Measurements from ENCODE around the gene EMC6.

The EMC6 gene

DNA sequence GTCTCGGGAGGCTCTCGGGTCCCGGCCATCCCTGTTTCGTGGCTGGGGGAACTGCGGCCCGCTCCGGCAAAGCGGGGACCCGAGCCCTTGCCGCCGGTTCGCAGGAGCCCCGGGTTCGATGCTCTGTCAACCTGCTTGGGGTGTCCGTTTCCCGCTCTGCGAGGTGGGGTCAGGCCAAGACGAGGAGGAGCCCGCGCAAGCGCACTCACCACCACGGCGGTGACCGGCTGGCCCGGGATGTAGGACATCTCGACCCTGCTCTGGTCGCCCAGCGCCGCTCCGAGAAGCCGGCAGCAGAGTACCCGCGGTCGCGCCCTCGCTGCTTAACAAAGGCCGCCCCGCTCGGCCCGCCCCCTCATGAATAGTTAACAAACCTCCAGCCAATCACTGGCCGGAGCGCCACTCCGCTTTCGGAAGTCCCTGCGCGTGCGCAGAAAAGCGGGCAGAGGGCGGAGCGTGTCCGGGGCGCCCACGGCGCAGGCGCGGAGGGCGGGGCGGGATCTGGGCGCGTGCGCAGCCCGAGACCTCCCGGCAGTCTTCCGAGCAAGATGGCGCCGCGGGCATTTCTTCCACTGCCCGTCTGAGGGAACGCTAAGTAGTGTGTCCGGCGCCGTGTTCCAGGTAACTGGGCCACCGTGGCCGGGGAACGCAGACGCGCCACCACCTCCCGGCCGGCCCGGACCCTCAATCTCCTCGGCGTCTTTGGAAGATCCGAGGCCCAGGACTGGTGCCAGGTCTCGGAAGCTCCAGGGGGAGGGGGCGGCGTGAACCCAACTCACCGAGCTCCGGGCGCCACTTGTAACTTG, at the start of gene EMC6, which contains the start of gene TAX1BP3:
Gene EMC6 (plus strand): TSS at position 534 of the 806 bp plus-strand sequence. CDS start 335 bp downstream, outside the sequence.
Gene TAX1BP3 (minus strand): TSS at position 300 of the 806 bp plus-strand sequence. CDS start 52 bp downstream, at position 248.
- peak; percentile 98 for DNase-seq (ENCODE audit: low spot score)

DNA sequence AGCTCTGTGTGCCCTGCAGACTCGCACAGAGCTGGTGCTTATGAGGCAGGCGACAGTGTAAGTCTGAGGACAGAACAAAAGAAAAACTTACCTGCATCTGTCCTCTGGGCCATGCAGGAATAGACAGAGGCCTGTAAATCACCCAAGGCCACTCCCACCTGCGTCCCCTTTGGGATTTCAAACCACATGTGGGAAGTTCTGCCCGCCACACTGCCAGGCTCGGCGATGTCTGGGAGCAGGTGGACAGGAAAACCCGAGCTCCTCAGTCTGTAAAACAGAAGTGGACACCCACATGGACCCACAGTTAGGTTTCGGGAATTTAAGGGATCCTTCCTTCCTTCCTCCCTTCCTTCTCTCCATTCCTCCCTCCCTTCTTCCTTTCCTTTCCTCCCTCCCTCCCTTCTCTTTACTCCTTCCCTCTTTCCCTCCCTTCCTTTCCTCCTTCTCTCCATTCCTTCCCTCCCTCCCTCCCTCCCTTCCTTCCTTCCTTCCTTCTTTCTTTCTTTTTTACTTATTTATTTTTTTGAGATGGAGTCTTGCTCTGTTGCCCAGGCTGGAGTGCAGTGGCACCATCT, 47.4 kb upstream of the EMC6 start:
- DNase-seq (ENCODE audit: low spot score), result no peak

DNA sequence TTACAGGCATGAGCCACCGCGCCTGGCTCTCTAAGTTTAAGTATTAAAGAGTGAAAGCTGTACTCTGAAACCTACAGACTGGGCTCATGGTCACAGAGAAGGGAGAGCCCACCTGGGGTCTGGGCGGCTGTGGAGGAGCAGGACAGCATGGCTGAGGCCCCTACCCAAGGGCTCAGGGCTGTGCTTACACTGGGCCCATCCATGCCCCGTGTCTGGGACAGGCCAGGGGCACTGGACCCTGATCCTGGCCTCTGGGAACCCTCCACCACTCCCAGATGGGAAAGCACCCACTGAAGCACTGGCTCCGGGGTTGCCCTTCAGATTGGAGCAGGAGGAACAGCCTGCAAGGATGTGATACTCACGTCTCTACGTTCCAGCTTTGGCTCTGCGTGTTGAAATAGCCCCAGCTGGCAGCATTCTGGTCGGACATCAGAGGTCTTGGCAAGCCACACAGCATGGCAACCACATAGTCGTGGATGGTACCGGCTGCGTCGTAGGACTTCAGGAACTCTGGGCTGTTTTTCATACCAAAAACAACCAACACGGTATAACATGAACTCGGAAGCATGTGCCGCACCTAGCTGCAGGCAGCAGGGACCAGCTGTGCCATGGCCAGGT, 45.5 kb upstream of the EMC6 start:
- DNase-seq (ENCODE audit: low spot score), result no peak

DNA sequence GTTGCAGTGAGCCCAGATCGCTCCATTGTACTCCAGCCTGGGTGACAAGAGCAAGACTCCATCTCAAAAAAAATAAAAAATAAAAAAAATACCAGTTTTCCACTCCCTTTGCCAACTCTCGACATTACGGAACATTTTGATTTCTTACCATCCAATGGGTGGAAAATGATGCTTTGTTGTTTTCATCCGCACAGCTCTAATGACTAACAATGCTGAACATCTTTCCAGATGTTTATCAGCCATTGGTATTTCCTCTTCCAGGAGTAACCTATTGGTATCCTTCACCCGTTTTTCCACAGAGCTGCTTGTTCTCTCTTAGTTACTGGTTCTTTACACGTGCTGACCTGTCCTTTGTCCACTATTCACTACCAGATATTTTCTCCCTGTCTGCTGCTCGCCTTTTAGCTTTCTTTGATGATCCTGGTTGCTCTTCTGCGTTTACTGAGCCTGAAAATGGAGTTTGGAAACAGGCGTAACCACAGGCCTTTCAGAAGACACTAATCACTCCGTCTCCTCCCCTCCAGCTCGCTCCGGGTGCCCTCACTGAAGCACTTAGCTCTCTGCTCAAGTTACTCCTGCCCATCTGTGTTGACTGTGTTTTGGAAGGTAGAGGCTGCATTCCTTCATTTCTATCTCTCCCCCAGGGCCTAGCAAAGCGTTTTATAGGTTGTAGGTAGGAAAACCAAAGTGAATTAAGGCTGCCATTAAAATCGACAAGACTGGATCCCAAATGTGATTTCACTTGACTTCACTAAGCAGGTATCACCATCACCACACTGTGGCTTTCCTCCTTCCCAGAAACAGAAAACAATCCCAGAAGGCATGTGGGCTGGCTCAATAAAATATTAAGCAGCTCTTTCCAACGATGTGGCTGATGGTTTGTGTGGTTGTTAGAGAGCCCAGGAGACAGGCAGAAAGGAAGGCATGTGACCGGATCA, 41.5 kb upstream of the EMC6 start:
- no peak for DNase-seq (ENCODE audit: low spot score)

DNA sequence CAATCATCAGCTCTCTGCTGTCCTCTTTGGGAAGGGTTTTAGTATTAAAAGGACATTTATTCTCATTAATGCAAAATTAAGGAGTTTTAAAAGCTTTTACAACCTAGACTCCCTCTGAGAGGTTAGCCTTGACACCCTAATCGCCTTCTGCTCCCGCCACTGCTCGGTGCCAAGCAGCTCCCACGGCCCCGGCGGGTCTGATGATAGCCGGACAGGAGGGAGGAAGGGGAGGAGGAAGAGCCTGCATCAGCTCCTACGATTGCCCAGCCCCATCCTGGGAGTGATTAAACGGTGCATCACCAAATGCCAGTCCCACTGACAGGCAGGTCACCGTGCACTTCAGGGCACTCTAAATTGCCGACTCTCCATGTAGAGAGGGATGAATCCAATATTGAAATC, 40.8 kb upstream of the EMC6 start:
- DNase-seq (ENCODE audit: low spot score), result no peak

DNA sequence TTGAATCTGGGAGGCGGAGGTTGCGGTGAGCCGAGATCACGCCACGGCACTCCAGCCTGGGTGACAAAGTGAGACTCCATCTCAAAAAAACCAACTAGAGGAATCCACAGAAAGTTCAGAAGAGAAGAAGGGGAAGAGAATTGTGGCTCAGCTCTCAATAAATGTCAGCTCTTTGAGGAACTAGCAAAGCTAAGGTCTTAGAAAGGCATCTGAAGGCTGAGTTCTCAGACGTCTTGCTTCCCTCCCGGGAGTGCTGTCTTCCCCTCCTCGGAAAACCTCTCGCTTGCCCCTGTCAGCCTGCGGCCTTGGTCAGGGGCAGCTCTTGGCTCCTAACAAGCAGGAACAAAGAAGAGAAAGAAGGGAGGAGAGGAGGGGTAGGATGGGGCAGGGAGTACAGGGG, 37.8 kb upstream of the EMC6 start:
- no peak for DNase-seq (ENCODE audit: low spot score)

DNA sequence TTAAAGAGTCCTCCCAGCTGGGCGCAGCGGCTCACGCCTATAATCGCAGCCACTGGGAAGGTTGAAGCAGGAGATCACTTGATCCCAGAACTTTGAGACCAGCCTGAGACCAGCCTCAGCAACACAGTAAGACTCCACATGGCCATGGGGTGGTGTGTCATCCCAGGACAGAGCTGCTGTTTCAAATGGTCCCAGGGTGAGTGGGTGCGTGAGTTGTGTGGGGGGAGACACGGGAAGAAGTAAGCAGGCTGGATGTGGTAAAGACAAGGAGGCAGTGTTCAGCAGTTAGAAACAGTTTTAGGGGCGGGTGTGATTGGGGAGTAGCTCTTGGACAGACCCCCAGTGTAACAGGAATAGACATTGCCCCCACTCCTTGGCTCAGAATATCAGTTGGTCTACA, 36.3 kb upstream of the EMC6 start:
- no peak for DNase-seq (ENCODE audit: low spot score)

DNA sequence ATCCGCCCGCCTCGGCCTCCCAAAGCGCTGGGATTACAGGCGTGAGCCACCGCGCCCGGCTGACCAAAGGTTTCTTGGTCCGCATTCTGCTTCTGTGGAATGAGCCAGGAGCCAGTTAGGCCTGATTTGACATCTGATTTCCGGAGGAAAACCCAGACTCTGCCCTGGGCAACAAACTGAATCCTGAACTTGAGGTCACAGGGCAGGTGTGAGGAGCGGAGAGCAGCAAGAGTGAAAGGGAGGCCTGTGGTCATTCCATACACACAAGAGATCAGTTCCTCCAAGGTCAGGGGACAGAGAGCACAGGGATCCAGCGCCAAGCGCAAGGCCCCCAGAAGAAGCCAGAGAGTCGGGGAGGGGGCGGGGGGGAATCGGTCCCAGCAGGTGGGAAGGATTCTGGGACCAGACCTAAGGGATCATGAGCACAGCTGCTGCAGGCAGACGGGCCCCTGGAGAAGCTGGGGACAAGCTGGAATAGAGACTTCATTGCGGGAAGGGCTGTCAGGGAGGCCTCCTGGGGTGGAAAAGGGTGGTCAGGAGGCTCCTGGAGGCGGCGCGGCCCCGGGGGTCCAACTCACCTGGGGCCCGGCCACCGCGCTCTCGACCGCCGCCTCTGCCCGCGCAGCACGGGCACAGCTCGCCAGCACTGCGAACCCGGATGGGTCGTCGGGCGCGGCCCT, 33.0 kb upstream of the EMC6 start:
- peak; percentile 68 for DNase-seq (ENCODE audit: low spot score)

DNA sequence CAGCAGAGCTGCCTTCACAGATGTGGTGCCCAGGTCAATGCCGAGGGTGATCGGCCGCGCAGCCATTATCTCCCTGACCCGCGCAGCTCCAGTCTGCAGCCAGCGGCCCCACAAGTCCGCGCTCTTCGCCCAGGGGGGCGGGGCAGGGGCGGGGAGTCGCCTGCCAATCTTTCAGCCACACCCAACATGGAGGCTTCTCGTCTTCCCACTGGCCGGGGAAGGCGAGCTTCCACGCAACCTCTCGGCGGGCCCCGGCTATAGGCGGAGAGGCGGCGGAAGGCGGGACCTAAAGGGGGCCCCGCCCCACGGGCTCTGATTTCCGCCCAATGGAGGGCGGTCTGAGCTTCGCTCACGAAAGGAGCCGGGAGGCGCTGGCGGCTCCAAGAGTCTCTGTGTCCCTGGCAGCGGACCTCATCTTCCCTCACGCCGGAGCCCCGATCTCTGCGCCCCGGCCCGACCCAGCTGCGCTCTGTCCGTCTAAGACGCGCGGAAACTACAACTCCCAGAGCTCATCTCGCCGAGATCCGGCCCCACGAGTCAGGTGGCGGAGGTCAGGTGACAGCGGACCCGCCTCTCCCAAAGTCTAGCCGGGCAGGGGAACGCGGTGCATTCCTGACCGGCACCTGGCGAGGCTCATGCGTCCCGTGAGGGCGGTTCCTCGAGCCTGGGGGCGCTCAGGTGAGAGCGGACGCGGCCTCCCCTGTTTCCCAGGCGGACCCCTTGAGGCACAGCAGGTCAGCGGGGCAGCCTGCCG, 32.3 kb upstream of the EMC6 start, which contains the start of the genes CTNS and SHPK:
Gene CTNS (plus strand): TSS at position 607 of the 754 bp plus-strand sequence. CDS start 3,447 bp downstream, outside the sequence.
Gene SHPK (minus strand): TSS at position 97 of the 754 bp plus-strand sequence. CDS start 31 bp downstream, at position 66.
- peak; percentile 98 for DNase-seq (ENCODE audit: low spot score)

DNA sequence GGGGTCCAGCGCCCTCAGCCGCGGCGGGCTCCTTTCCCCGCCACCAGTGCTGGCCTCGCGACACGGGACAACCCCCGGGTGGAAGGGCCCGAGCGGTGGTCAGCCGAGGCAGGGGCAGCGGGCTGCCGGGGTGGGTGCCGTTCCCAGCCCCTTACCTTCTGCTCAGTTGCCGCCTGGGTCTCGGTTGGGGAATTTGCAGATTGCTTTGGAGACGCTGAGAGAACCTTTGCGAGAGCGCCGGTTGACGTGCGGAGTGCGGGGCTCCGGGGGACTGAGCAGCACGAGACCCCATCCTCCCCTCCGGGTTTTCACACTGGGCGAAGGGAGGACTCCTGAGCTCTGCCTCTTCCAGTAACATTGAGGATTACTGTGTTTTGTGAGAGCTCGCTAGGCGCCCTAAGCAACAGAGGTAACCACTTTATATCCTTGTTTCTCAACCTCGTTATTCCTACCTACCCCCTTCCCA, 31.7 kb upstream of the EMC6 start:
- DNase-seq (ENCODE audit: low spot score), result no peak

DNA sequence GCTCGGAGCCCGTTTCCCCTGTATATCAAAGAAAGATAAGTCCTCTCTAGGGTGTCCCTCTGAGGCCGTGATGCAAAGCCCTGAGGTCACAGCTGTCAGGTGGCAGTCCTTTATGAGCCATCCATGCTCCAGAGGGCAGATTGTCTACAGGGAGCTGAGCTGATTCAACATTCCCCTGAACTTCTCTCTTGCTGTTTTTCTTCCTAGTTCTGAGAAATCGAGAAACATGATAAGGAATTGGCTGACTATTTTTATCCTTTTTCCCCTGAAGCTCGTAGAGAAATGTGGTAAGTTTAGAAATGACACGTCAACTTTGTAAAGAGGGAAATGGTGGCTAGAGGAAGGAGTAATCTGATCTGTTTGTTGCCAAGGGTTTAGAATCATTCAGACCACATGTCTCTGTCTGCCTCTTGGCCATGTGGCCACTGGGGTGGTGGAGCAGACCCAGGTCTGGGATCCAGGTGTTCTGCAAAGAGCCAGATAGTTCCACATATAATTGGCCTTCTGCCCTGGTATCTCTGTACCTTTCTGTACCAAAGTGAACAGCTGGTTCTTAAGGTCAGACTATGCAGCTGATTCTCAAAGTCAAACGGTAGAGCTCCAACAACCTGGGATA, 28.5 kb upstream of the EMC6 start:
- DNase-seq (ENCODE audit: low spot score), result no peak

DNA sequence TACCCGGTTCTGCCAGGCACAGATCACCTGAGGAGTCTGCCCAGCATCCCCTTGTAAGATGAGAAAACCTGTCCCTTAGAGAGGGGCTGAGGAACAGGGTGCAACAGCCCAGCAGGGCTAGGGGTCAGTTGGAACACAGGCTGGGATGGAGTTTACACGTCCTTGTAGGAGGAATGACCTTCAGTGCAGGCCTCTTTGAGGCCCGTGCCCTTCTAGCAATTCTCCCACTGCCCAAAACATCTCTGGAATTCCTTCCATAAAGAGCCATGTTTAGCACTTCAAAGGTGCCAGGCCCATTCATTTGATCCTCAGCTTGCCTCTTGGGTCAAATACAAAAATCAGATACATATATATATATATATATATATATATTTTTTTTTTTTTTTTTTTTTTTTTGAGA, 27.6 kb upstream of the EMC6 start:
- no peak for DNase-seq (ENCODE audit: low spot score)

DNA sequence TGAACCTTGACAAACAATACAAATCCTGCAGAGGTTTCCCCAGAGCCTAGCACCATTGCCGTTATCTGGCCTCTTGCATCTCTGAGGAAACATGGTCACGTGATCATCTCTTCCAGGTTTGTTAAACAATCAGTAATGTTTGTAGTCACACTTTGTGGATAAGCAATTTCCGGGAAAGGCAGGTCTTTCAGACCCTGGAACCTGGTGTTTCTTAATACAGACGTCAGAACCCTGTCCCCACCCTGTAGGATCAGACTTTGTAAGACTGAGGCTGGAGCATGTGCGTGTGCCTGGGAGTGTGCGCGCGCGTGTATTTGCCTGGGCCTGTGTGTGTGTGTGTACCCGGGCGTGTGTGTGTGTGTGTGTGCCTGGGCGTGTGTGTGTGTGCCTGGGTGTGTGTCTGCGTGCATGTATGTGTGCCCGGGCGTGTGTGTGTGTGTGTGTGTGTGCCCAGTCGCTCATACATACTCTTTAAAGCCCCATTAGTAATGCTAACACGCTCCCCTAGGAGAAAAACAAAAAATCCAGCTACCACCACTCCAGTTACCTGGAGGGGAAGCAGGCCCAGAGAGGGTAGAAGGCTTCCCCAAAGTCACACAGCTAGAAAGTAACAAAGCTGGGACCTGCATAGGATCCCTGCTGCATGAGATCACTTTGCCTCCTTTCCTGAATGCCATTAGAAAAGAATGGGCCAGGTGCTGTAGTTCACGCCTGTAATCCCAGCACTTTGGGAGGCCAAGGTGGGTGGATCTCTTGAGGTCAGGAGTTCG, 26.7 kb upstream of the EMC6 start:
- peak; percentile 67 for DNase-seq (ENCODE audit: low spot score)

DNA sequence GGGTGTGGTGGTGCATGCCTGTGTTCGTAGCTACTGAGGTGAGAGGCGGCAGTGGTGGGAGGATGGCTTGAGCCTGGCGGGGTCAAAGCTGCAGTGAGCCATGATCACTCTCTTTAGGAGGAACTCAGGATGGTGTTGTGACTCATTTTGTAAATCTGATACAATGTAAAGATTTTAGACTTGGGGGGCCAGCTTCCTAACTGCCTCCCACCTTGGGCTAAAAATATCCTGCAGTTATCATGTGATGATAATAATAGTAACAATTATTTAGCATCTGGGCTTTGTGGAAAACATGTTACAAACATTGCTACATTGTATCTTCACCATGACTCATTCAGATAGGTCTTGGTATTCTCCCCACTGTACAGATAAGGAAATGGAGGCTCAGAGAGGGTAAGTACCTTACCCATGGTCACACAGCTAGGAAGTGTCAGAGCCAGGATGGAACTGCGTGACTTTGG, 24.7 kb upstream of the EMC6 start:
- no peak for DNase-seq (ENCODE audit: low spot score)

DNA sequence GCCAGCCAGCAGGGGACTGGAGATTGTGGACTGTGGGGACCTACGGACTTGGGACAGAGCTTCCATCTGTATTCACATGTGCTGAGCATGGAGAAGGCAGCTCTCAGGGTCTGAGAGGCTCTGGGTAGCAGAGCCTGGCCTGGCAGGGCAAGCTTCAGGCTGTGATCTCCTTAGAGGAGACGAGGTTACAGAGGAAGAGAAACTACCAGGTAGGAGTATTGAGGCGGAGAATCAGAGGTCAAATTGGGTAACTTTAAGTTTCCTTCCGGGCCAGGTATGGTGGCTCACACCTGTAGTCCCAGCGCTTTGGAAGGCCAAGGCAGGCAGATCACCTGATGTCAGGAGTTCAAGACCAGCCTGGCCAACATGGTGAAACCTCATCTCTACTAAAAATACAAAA, 23.3 kb upstream of the EMC6 start:
- no peak for DNase-seq (ENCODE audit: low spot score)

DNA sequence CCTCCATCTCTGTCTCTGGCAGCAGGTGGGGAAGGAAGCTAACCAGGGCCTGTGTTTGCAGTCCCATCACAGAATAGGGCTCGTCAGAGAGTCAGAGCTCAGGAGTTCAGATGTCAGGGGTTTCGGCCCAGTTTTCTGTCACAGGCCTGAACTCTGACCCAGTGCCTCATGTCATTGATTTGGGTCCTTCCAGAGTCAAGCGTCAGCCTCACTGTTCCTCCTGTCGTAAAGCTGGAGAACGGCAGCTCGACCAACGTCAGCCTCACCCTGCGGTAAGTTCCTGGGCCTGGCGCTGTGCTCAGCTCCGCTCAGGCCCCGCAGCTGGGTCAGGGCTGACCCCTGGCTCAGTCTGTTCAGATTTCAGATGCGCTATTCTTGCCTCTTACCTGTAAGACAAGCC, 21.4 kb upstream of the EMC6 start:
- no peak for DNase-seq (ENCODE audit: low spot score)

DNA sequence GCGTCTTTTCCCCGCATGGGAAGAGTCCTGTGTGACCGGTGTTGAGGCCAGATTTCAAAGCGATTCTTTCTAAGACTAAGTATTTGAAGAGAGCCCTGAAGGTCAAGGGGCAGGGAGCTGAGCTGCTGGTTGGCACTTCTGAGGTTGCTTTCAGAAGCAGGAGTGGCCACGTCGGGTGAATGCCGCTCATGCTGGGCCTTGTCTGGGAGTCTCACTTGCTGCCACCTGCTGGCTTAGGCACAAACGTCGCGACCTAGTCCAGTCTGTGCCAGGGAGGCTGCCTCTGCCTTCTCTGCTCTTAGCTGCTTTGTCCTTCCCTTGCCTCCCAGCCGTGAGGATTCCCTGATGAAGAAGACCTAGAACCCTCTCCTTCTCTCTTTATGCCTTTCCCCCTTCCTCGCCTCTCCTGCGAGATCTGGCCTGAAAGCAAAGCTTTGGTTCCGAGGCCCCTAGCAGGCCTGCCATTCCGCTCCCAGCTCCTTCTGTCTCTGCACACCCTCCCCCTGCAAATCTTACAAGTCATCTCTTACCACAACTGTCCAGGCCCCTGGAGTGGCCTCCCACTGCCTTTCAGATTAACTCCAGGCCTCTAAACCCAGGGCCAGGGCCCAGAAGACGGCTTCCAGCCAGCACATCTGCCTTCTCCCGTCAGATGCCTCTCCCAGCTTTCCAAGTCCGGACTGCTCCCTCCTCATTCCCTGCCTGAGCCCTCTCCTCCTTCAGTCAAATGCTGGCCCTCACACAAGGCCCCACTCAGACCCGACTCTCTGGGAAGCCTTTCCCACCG, 20.6 kb upstream of the EMC6 start:
- DNase-seq (ENCODE audit: low spot score), result peak; percentile 57

DNA sequence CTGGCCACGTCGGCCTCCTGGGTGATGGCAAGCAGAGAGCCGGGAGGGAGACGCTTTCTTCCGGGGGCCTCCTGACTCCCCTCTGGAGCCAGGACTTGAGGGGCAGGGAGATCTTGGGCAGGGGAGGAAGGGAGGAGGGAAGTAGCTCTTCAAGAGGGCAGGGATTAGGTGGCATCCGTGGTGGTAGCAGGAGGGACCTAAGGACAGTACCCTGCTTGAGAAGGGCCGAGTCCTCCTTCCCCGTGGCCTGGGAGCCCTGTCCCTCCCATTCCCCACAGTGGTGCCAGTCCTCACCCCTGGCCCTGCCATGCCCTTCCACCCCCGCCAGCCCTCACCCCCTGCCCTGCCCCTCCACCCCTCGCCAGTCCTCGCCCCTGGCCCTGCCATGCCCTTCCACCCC, 12.8 kb upstream of the EMC6 start:
- DNase-seq (ENCODE audit: low spot score), result no peak

Data from kidney tubule cell (primary cell).